Lung (tissue), 12 donors: ENCODE data around the gene TUFT1. TPM values are rescaled to one million over a fixed set of nuclear protein-coding genes. Genes with fewer than 3 reads are reported as not detected.
A peak's percentile ranks its signal among the peaks of the same experiment; 100 is the strongest.
"Not testable (repeated sequence)": the region's sequence is repeated elsewhere in the genome, so short reads cannot be mapped to it uniquely, and the experiment has no call there.

Experiments
- ATAC-seq: fragments of 200-7000 bp; cut with Tn5 transposase; one replicate; pipeline ENCODE4 v1.9.1; 2020; ENCODE audit warnings: moderate number of reproducible peaks; ENCODE audit not compliant: insufficient read depth, low FRiP score
- DNase-seq, 3 donors: peaks; one replicate each; pipeline ENCODE4 v3.0.0-alpha.2; 2013 to 2017
- H3K27ac ChIP-seq, 2 donors: one replicate each; pipeline ENCODE4 v1.5.1; 2013; ENCODE audit warnings: mild to moderate bottlenecking in 2 of 2, moderate library complexity in 2 of 2, control low read depth in 1 of 2, inconsistent platforms in 1 of 2, low read depth in 1 of 2, low read length in 1 of 2
- H3K27me3 ChIP-seq, 3 donors: one replicate each; pipeline ENCODE4 v1.5.1; 2013; ENCODE audit warnings: low read length in 2 of 3; ENCODE audit not compliant: control insufficient read depth in 3 of 3, insufficient read depth in 3 of 3
- H3K36me3 ChIP-seq, 4 donors: one replicate each; pipeline ENCODE4 v1.5.1; 2013; ENCODE audit warnings: low read length in 4 of 4, mild to moderate bottlenecking in 1 of 4, moderate library complexity in 1 of 4; ENCODE audit not compliant: control insufficient read depth in 4 of 4, insufficient read depth in 4 of 4
- H3K4me1 ChIP-seq, 5 donors: one replicate each; pipeline ENCODE4 v1.5.1; 2013; ENCODE audit warnings: low read length in 5 of 5, mild to moderate bottlenecking in 2 of 5, moderate library complexity in 1 of 5; ENCODE audit not compliant: control insufficient read depth in 5 of 5, insufficient read depth in 5 of 5
- H3K4me3 ChIP-seq: one replicate; pipeline ENCODE4 v1.5.1; 2013; ENCODE audit warnings: mild to moderate bottlenecking, control low read depth, moderate library complexity
- H3K9ac ChIP-seq, 2 donors: one replicate each; pipeline ENCODE4 v1.5.1; 2013; ENCODE audit warnings: low read length in 2 of 2, control low read depth in 1 of 2; ENCODE audit not compliant: insufficient read depth in 1 of 2
- H3K9me3 ChIP-seq, 4 donors: one replicate each; pipeline ENCODE4 v1.5.1; 2013; ENCODE audit warnings: low read length in 3 of 4, mild to moderate bottlenecking in 1 of 4, moderate library complexity in 1 of 4; ENCODE audit not compliant: control insufficient read depth in 4 of 4, insufficient read depth in 3 of 4
- CTCF ChIP-seq: IDR thresholded peaks from 2 replicates; pipeline ENCODE4 v1.5.1; 2012; ENCODE audit warnings: mild to moderate bottlenecking; ENCODE audit errors: control extremely low read depth, extremely low read depth
- WGBS, 2 donors: extraction: QIAGEN DNeasy Blood & Tissue Kit; methylation state at CpG; one replicate each; pipeline ENCODE4 v1.1.7; 2013; 5-methylcytosine and 5-hydroxymethylcytosine counted together
- polyA plus RNA-seq, 2 donors: library from polyadenylated mRNA; stranded (reverse); fragments of 200-250 nt; gene quantifications; one replicate each; pipeline ENCODE4 v1.2.1, GENCODE V29; 2013
- total RNA-seq, 2 donors: library from RNA; depleted of rRNA in 1 of 2; stranded (reverse); fragments of >200 nt in 1 of 2; gene quantifications; one replicate each; pipeline ENCODE4 v1.2.1, GENCODE V29; 2014 to 2021
- donor health status: control.
- donor health status: control.
- donor health status: Bipolar disorder and iron deficiency.
- donor health status: healthy.
- donor health status: DM: yes; HTN: yes; CAD: no.

The TUFT1 gene
- total and polyA plus RNA-seq, 4 donors, result 5.6 to 13.9 (median 7.7) TPM

GRCh38 chr1:151618470-151618869 is 78.4 kb downstream of the TUFT1 start:
- no peak for DNase-seq
- Histone ChIP-seq H3K27ac (no peak overlapping the region), H3K4me1 (peaks cover 0 to 15% (median 3%) of the 10 kb centered on the region in 5 donors), H3K9ac (no peak overlapping the region), H3K36me3 (peaks cover 0 to 1% (median 0%) of the 10 kb centered on the region in 4 donors), H3K9me3 (no peaks in the 10 kb centered on the region), H3K4me3 (no peak overlapping the region), H3K27me3 (no peaks in the 10 kb centered on the region)
- TF ChIP-seq CTCF, result no peak
- ATAC-seq, result no peak

- not testable (repeated sequence) for H3K27ac ChIP-seq, ATAC-seq, DNase-seq, H3K27me3 ChIP-seq, H3K36me3 ChIP-seq, H3K9me3 ChIP-seq, H3K9ac ChIP-seq, H3K4me3 ChIP-seq
- peaks cover 0 to 11% (median 1%) of the 10 kb centered on the region in 5 donors for H3K4me1 ChIP-seq
- WGBS, 2 donors, result 85 to 90% methylated on average over 6 of the region's 6 CpGs
Observed at GRCh38 chr1:151618996-151619395, 78.9 kb downstream of the TUFT1 start.

- peak in 1 of 3 donors; percentile 17 for DNase-seq
Observed at GRCh38 chr1:151619489-151620093, 79.5 kb downstream of the TUFT1 start.

GRCh38 chr1:151620286-151620685 is 80.2 kb downstream of the TUFT1 start:
- peak; percentile 23 to 76 (median 62) for DNase-seq
- H3K9ac ChIP-seq, result no peak overlapping the region
- 43 to 46% methylated on average over 2 of the region's 2 CpGs for WGBS, 2 donors

More at GRCh38 chr1:151619489-151620093, 79.5 kb downstream of the TUFT1 start:
- H3K27ac ChIP-seq, result peak overlapping the region in 1 of 2 donors; percentile 54
- WGBS, 2 donors, result 68 to 78% methylated on average over 6 of the region's 6 CpGs
- no peak overlapping the region for H3K4me3 ChIP-seq
- TF ChIP-seq CTCF, result no peak
- H3K4me1 ChIP-seq, result peaks cover 0 to 9% (median 1%) of the 10 kb centered on the region in 5 donors
- H3K27me3 ChIP-seq, result no peaks in the 10 kb centered on the region
- peaks cover 0 to 1% (median 0%) of the 10 kb centered on the region in 4 donors for H3K36me3 ChIP-seq
- no peak overlapping the region for H3K9ac ChIP-seq
- no peak for ATAC-seq
- no peaks in the 10 kb centered on the region for H3K9me3 ChIP-seq

More at GRCh38 chr1:151620286-151620685, 80.2 kb downstream of the TUFT1 start:
- ATAC-seq, result peak; percentile 62
- H3K27me3 ChIP-seq, result no peaks in the 10 kb centered on the region
- H3K4me3 ChIP-seq, result no peak overlapping the region
- H3K9me3 ChIP-seq, result no peaks in the 10 kb centered on the region
- H3K27ac ChIP-seq, result no peak overlapping the region
- peaks cover 0 to 9% (median 1%) of the 10 kb centered on the region in 5 donors for H3K4me1 ChIP-seq
- no peak for TF ChIP-seq CTCF
- peaks cover 0 to 1% (median 0%) of the 10 kb centered on the region in 4 donors for H3K36me3 ChIP-seq
